Adrenal gland (tissue), 5 donors: ENCODE results near the gene OXT.

ENCODE experiments used
- CTCF ChIP-seq, 6 experiments: fragments of 450-650 bp in 4 of 6; fragments of 200-600 bp in 2 of 6; sonication (generic) in 1 of 6; IDR thresholded peaks; 1 replicate in 5 of 6; 2 replicates in 1 of 6; pipeline versions ENCODE4 v1.5.1 to v1.8.0; 2016 to 2021; ENCODE audit warnings: antibody characterized with exemption in 6 of 6, mild to moderate bottlenecking in 2 of 6, moderate library complexity in 1 of 6
- POLR2A ChIP-seq, 2 donors: fragments of 450-650 bp; IDR thresholded peaks; one replicate each; pipeline ENCODE4 v1.6.1; 2017; ENCODE audit warnings: antibody characterized with exemption in 2 of 2, mild to moderate bottlenecking in 2 of 2, moderate library complexity in 1 of 2
- donor health status: DM: no; HTN: no; CAD: no.

DNA sequence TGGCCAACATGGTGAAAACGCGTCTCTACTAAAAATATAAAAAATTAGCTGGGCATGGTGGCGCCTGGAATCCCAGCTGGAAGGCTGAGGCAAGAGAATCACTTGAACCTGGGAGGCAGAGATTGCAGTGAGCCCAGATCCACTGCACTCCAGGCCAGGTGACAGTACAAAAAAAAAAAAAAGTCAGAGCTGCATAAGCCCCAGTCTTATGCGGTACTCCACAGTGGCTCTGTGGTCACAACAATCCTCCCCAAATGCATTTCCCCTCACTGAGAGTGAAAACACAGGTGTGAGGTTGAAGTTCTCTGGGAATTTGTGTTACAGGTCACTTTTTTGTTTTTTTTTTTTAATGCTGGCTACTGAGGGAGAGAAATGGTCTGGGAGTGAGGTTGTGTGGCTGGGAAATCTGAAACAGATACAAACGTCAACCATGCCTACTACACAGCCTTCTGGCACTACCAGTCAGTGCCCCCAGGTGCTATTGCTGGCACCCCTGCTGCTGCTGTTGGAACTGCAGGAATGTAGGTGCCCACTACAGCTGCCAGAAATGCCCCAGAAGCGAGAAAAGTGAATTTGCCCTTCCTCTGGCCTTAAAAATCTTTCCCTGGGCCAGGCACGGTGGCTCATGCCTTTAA, 19.9 kb upstream of the OXT start:
- no peak for TF ChIP-seq CTCF (IDR thresholded peaks at IDR 0.05)
- no peak for TF ChIP-seq POLR2A (IDR thresholded peaks at IDR 0.05)
